Measurements from ENCODE around the gene LY6G6D.

LY6G6D gene

GRCh38 chr6:31740397-31741223, 25.5 kb downstream of the LY6G6D start:
- Mint-ChIP-seq H3K27ac (peak overlapping the region; percentile 97), H3K36me3 (peaks cover 4% of the 10 kb centered on the region), H3K9me3 (no peaks in the 10 kb centered on the region), H3K27me3 (no peaks in the 10 kb centered on the region), H3K4me1 (peaks cover 44% of the 10 kb centered on the region), H3K4me3 (peak overlapping the region; percentile 95)
- ATAC-seq (ENCODE audit: low read depth) (peak; percentile 1), DNase-seq (ENCODE audit: low spot score in 2 of 2) (no peak)

GRCh38 chr6:31741815-31742214, 26.7 kb downstream of the LY6G6D start:
- DNase-seq (ENCODE audit: low spot score in 2 of 2): no peak
- H3K27ac Mint-ChIP-seq: no peak overlapping the region
- peaks cover 2% of the 10 kb centered on the region for H3K36me3 Mint-ChIP-seq
- no peaks in the 10 kb centered on the region for H3K9me3 Mint-ChIP-seq
- no peaks in the 10 kb centered on the region for H3K27me3 Mint-ChIP-seq
- H3K4me1 Mint-ChIP-seq: peaks cover 40% of the 10 kb centered on the region
- H3K4me3 Mint-ChIP-seq: peak overlapping the region; percentile 6
- no peak for ATAC-seq (ENCODE audit: low read depth)

- ATAC-seq (ENCODE audit: low read depth) (no peak), DNase-seq (ENCODE audit: low spot score in 2 of 2) (no peak)
- H3K4me3 Mint-ChIP-seq: no peak overlapping the region
- H3K36me3 Mint-ChIP-seq: peaks cover 5% of the 10 kb centered on the region
- H3K27me3 Mint-ChIP-seq: no peaks in the 10 kb centered on the region
- peak overlapping the region; percentile 32 for H3K27ac Mint-ChIP-seq
- peaks cover 33% of the 10 kb centered on the region for H3K4me1 Mint-ChIP-seq
- no peaks in the 10 kb centered on the region for H3K9me3 Mint-ChIP-seq
These were observed 27.7 kb downstream of the LY6G6D start for GRCh38 chr6:31742894-31743293.

GRCh38 chr6:31744422-31744821, 29.3 kb downstream of the LY6G6D start:
- Mint-ChIP-seq H3K27ac (no peak overlapping the region), H3K9me3 (no peaks in the 10 kb centered on the region), H3K36me3 (peaks cover 5% of the 10 kb centered on the region), H3K4me3 (no peak overlapping the region), H3K4me1 (peaks cover 19% of the 10 kb centered on the region), H3K27me3 (no peaks in the 10 kb centered on the region)
- no peak for DNase-seq (ENCODE audit: low spot score in 2 of 2)
- no peak for ATAC-seq (ENCODE audit: low read depth)

GRCh38 chr6:31749301-31750036, 34.3 kb downstream of the LY6G6D start:
- Mint-ChIP-seq H3K9me3 (no peaks in the 10 kb centered on the region), H3K4me1 (peaks cover 5% of the 10 kb centered on the region), H3K36me3 (peaks cover 7% of the 10 kb centered on the region)

GRCh38 chr6:31750411-31751022, 35.4 kb downstream of the LY6G6D start:
- DNase-seq (ENCODE audit: low spot score in 2 of 2) (no peak), ATAC-seq (ENCODE audit: low read depth) (no peak)
- no peak overlapping the region for H3K27ac Mint-ChIP-seq
- H3K27me3 Mint-ChIP-seq: no peaks in the 10 kb centered on the region
- H3K4me1 Mint-ChIP-seq: peaks cover 3% of the 10 kb centered on the region
- no peaks in the 10 kb centered on the region for H3K9me3 Mint-ChIP-seq
- H3K36me3 Mint-ChIP-seq: peaks cover 5% of the 10 kb centered on the region
- H3K4me3 Mint-ChIP-seq: no peak overlapping the region

More at GRCh38 chr6:31749301-31750036, 34.3 kb downstream of the LY6G6D start:
- no peak for ATAC-seq (ENCODE audit: low read depth)
- DNase-seq (ENCODE audit: low spot score in 2 of 2): no peak
- Mint-ChIP-seq H3K27me3 (no peaks in the 10 kb centered on the region), H3K27ac (no peak overlapping the region), H3K4me3 (no peak overlapping the region)

GRCh38 chr6:31752739-31753319, 37.7 kb downstream of the LY6G6D start:
- H3K27ac Mint-ChIP-seq: no peak overlapping the region
- H3K27me3 Mint-ChIP-seq: no peaks in the 10 kb centered on the region
- no peaks in the 10 kb centered on the region for H3K9me3 Mint-ChIP-seq
- no peaks in the 10 kb centered on the region for H3K4me1 Mint-ChIP-seq
- DNase-seq (ENCODE audit: low spot score in 2 of 2): no peak
- H3K4me3 Mint-ChIP-seq: no peak overlapping the region
- no peak for ATAC-seq (ENCODE audit: low read depth)
- H3K36me3 Mint-ChIP-seq: peaks cover 2% of the 10 kb centered on the region

- H3K9me3 Mint-ChIP-seq: no peaks in the 10 kb centered on the region
- DNase-seq (ENCODE audit: low spot score in 2 of 2) (no peak), ATAC-seq (ENCODE audit: low read depth) (no peak)
- H3K27me3 Mint-ChIP-seq: no peaks in the 10 kb centered on the region
- no peaks in the 10 kb centered on the region for H3K4me1 Mint-ChIP-seq
- no peak overlapping the region for H3K4me3 Mint-ChIP-seq
- H3K27ac Mint-ChIP-seq: no peak overlapping the region
- H3K36me3 Mint-ChIP-seq: peaks cover 16% of the 10 kb centered on the region
These were observed 43.1 kb downstream of the LY6G6D start for GRCh38 chr6:31758281-31758680.

GRCh38 chr6:31760790-31761189, 45.6 kb downstream of the LY6G6D start:
- ATAC-seq (ENCODE audit: low read depth) (no peak), DNase-seq (ENCODE audit: low spot score in 2 of 2) (no peak)
- no peaks in the 10 kb centered on the region for H3K9me3 Mint-ChIP-seq
- peaks cover 4% of the 10 kb centered on the region for H3K4me1 Mint-ChIP-seq
- no peak overlapping the region for H3K4me3 Mint-ChIP-seq
- H3K36me3 Mint-ChIP-seq: peaks cover 22% of the 10 kb centered on the region
- H3K27ac Mint-ChIP-seq: no peak overlapping the region
- no peaks in the 10 kb centered on the region for H3K27me3 Mint-ChIP-seq

GRCh38 chr6:31761343-31761742, 46.2 kb downstream of the LY6G6D start:
- H3K9me3 Mint-ChIP-seq: no peaks in the 10 kb centered on the region
- DNase-seq (ENCODE audit: low spot score in 2 of 2) (no peak), ATAC-seq (ENCODE audit: low read depth) (no peak)
- H3K27ac Mint-ChIP-seq: no peak overlapping the region
- no peaks in the 10 kb centered on the region for H3K27me3 Mint-ChIP-seq
- H3K4me1 Mint-ChIP-seq: peaks cover 4% of the 10 kb centered on the region
- no peak overlapping the region for H3K4me3 Mint-ChIP-seq
- H3K36me3 Mint-ChIP-seq: peaks cover 22% of the 10 kb centered on the region

GRCh38 chr6:31762356-31762755, 47.2 kb downstream of the LY6G6D start, which contains the start of gene SAPCD1:
TSS of gene SAPCD1 (plus strand) at chr6:31762656. CDS start at chr6:31763055, 399 bp downstream.
- DNase-seq (ENCODE audit: low spot score in 2 of 2) (no peak), ATAC-seq (ENCODE audit: low read depth) (no peak)
- Mint-ChIP-seq H3K9me3 (no peaks in the 10 kb centered on the region), H3K27ac (peak within 1 kb of the TSS; percentile 1), H3K36me3 (peaks cover 22% of the 10 kb centered on the region), H3K4me3 (no peak within 1 kb of the TSS), H3K27me3 (no peaks in the 10 kb centered on the region), H3K4me1 (peaks cover 4% of the 10 kb centered on the region)

GRCh38 chr6:31762878-31763618, 47.9 kb downstream of the LY6G6D start:
- H3K4me1 Mint-ChIP-seq: peaks cover 4% of the 10 kb centered on the region
- peak overlapping the region; percentile 1 for H3K27ac Mint-ChIP-seq
- H3K4me3 Mint-ChIP-seq: no peak overlapping the region
- ATAC-seq (ENCODE audit: low read depth) (no peak), DNase-seq (ENCODE audit: low spot score in 2 of 2) (no peak)
- H3K9me3 Mint-ChIP-seq: no peaks in the 10 kb centered on the region
- H3K27me3 Mint-ChIP-seq: no peaks in the 10 kb centered on the region
- H3K36me3 Mint-ChIP-seq: peaks cover 22% of the 10 kb centered on the region

- peaks cover 22% of the 10 kb centered on the region for H3K36me3 Mint-ChIP-seq
- peak overlapping the region; percentile 1 for H3K27ac Mint-ChIP-seq
- H3K4me1 Mint-ChIP-seq: peaks cover 4% of the 10 kb centered on the region
- DNase-seq (ENCODE audit: low spot score in 2 of 2): no peak
- H3K9me3 Mint-ChIP-seq: no peaks in the 10 kb centered on the region
- H3K4me3 Mint-ChIP-seq: no peak overlapping the region
- ATAC-seq (ENCODE audit: low read depth): no peak
- no peaks in the 10 kb centered on the region for H3K27me3 Mint-ChIP-seq
These were observed 48.4 kb downstream of the LY6G6D start for GRCh38 chr6:31763619-31763940.

Data from memory B cell (primary cell).